Fibroblast of pulmonary artery (primary cell): ENCODE data around the gene GTF3C1.
"Not testable (repeated sequence)": the region's sequence is repeated elsewhere in the genome, so short reads cannot be mapped to it uniquely, and the experiment has no call there.

Source experiments
- DNase-seq: peaks from one replicate; pipeline ENCODE4 v3.0.0-alpha.2; 2010; ENCODE audit warnings: low read depth
- H3K4me3 ChIP-seq: replicated peaks from 2 replicates; pipeline ENCODE4 v1.5.1; 2011; ENCODE audit warnings: low read depth, mild to moderate bottlenecking, control low read depth, low read length, moderate library complexity
- TF ChIP-seq, protein P1 (sequence below): IDR thresholded peaks from 2 replicates; pipeline ENCODE4 v1.5.1; 2011; ENCODE audit warnings: mild to moderate bottlenecking, control low read depth, low read length, inconsistent platforms; ENCODE audit errors: missing control alignments

The GTF3C1 gene

DNA sequence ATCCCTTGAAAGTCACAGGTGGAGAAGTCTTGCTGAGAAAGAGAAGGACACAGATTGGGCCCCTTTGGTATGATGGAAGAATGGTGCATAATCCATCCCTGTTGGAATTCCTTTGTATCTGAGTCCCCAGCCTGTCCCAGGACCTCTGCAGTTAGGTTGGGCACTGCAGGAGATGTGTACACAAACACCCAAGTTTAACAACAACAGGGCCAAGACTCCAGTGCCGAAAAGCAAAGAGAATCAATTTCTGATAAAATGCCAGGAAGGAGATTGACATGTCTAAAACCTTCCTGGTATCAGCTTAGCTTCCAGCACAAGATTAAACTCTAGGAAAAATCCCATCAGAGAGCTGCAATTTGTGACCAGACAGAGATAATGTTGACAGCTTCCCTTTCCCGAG is 33.2 kb upstream of the GTF3C1 start:
- DNase-seq: no peak
- no peak overlapping the region for H3K4me3 ChIP-seq
- TF ChIP-seq, protein P1, sequence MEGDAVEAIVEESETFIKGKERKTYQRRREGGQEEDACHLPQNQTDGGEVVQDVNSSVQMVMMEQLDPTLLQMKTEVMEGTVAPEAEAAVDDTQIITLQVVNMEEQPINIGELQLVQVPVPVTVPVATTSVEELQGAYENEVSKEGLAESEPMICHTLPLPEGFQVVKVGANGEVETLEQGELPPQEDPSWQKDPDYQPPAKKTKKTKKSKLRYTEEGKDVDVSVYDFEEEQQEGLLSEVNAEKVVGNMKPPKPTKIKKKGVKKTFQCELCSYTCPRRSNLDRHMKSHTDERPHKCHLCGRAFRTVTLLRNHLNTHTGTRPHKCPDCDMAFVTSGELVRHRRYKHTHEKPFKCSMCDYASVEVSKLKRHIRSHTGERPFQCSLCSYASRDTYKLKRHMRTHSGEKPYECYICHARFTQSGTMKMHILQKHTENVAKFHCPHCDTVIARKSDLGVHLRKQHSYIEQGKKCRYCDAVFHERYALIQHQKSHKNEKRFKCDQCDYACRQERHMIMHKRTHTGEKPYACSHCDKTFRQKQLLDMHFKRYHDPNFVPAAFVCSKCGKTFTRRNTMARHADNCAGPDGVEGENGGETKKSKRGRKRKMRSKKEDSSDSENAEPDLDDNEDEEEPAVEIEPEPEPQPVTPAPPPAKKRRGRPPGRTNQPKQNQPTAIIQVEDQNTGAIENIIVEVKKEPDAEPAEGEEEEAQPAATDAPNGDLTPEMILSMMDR: no peak

DNA sequence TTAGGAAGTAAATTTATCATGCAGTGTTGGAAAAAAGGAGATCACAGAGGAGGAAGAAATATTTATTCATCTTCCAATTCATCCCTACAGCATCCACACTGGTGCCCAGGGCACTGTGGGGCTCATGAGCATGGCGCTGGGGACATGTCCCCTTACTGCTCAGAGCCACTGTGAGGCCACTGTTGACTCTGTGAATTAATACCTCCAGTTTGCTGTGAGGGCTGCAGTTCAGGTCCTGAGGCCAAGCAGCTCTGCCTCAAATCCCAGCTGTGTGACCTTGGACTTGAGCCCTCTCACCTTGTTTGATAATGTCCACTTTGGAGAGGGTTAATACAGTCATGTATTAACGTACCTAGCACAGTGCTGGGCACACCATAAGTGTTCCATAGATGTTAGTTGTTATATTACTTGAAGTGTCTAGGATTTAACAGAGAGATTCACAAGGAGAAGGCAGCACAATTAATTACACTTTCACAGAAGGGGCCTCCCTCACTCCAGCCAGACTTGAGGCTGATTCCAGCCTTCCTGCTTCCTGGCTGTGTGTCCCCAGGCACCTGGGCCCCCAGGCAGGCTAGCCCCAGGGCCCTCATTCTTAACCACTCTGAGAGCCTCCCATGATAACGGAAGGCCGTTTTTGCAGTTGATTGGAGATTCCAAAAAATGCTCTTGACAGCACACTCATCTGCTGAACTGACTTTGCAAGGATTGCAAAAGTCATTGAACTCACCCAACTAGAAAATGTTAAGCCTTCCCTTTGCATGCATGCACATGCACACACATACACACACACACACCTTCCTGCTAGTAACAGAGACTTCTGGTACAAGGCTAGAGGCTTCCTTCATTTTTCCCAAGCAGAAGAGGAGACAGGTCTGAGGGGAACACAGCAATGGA is 29.6 kb upstream of the GTF3C1 start:
- peak; percentile 24 for DNase-seq
- no peak overlapping the region for H3K4me3 ChIP-seq
- TF ChIP-seq, protein P1: no peak

DNA sequence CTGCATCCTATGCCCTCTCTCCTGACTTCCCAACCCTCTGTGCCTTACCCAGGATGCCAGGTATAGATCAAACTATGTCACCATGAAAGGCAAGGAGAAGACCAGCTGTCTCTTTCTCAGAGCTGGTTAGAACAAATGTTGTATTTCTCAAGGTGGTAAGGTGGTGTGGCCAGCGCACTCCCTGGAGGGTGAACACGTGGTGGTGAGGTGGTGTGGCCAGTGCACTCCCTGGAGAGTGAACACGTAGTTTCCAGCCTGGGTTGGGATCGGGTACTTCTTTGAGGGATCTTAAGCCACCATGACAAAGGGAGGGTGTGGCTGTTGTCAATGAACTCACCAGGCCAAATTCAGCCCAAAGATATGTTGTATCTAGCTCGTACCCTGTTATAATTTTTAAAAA is 27.0 kb upstream of the GTF3C1 start:
- TF ChIP-seq, protein P1: no peak
- H3K4me3 ChIP-seq: no peak overlapping the region
- DNase-seq: no peak

DNA sequence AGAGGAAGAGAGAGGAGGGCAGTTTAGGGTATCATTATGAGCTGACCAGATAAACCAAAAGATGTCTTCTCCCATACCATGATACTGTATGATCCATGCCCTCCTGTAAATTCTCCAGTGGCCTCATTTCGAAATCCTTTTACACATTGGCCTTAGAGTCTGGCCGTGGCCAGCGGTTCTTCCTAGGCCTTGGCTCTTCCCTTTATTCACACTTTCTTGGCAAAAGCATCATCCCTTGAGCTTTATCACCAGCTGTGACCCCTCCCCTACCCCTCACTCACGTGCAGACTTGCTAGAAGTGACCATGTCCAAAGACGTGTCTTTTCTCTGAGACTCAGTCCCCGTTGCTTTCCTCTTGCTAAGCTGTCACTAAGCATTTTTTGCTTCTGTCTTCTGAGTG is 23.0 kb upstream of the GTF3C1 start:
- TF ChIP-seq, protein P1: no peak
- no peak overlapping the region for H3K4me3 ChIP-seq
- peak; percentile 41 for DNase-seq

DNA sequence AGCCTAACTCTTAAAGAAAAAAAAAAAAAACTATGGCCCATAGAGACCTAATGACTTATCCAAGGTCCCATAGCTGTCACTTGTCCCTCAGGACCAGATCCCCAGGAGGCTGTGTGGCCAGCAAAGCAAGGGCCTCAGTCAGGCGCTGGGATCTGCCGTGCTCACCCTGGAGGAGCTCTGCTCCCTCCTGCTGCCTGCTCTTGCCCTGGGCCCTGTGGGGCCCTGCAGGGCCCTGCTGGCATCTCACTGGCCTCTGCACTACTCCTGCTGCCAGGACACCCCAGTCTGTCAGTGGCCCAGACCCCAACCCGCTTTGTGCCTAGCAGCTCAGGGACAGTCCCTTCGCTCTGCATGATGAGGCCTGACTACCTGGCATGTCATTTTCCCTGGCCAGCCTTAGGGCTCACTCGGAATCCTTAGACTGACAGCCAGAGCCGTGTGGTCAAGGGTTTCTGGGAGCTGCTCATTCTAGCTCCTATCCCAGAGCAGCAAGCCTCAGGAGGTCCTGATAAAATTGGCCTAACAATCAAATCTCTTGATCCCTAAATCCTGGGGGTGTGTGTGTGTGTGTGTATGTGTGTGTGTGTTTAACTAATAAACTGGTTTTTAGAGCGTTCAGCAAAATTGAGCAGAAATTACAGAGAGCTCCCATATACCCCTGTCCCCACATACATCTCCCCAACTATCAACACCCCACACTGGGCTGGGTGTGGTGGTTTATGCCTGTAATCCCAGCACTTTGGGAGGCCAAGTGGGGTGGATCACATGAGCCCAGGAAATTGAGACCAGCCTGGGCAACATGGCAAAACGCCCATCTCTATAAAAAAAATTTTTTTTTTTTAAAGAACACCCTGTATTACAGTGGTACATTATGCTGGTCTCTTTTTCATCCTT is 22.0 kb upstream of the GTF3C1 start:
- TF ChIP-seq, protein P1: no peak
- no peak for DNase-seq
- H3K4me3 ChIP-seq: no peak overlapping the region

DNA sequence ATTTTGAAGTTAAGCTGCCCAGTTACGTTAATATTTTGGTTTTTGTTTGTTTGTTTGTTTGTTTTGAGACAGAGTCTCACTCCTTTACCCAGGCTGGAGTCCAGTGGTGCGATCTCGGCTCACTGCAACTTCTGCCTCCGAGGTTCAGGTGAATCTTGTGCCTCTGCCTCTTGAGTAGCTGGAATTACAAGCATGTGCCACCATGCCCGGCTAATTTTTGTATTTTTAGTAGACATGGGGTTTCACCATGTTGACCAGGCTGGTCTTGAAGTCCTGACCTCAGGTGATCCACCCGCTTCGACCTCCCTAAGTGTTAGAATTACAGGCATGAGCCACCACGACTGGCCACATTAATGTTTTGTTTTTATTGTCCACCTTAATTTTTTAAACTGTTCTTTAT is 21.3 kb upstream of the GTF3C1 start:
- DNase-seq, H3K4me3 ChIP-seq: not testable (repeated sequence)

DNA sequence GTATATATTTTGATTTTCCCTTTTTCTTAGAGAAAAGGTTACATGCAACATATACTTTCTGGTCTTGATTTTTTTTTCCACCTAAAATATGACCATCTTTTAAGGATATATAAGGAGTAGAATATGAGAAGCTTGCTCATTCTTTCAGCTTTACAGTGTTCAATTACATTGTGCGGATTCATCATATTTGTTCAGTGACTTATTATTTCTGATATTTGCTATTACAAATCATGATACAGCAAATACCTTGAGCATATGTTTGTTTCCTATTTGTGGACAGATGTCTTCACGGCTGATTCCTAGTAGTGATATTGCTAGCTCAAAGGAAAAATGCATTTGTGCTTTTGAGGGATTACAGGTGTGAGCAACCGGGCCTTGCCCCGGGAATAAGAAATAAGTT is 18.4 kb upstream of the GTF3C1 start:
- TF ChIP-seq, protein P1: no peak
- H3K4me3 ChIP-seq: no peak overlapping the region
- no peak for DNase-seq
